HG03432 (cell line): ENCODE data around the gene SHB.
"Not testable (repeated sequence)": the region's sequence is repeated elsewhere in the genome, so short reads cannot be mapped to it uniquely, and the experiment has no call there.

ENCODE experiments used
- ATAC-seq: cut with Tn5 transposase; IDR thresholded peaks from one replicate; pipeline ENCODE4 v1.9.1; 2021; ENCODE audit warnings: mild to moderate bottlenecking, moderate library complexity; ENCODE audit not compliant: unreplicated experiment

The SHB gene

DNA sequence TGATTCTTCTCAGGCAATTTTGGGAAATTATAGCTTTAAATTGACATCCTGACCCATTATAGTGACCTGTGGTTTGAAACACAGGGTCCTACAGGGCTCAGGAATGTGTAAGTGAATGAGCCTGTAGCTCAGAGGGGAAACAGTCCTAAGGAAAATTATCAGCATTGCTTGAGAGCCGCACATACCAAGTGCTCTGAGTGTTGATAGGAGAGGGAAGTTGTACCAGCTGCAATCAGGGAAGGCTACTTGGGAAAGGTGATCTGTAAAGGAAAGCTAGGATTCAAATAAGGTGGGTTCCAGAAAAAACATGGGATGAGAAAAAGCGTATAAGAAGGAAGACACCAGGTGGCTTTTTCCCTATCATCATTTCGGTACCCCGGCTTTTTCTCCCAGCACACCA, 160.7 kb downstream of the SHB start:
- no peak for ATAC-seq

DNA sequence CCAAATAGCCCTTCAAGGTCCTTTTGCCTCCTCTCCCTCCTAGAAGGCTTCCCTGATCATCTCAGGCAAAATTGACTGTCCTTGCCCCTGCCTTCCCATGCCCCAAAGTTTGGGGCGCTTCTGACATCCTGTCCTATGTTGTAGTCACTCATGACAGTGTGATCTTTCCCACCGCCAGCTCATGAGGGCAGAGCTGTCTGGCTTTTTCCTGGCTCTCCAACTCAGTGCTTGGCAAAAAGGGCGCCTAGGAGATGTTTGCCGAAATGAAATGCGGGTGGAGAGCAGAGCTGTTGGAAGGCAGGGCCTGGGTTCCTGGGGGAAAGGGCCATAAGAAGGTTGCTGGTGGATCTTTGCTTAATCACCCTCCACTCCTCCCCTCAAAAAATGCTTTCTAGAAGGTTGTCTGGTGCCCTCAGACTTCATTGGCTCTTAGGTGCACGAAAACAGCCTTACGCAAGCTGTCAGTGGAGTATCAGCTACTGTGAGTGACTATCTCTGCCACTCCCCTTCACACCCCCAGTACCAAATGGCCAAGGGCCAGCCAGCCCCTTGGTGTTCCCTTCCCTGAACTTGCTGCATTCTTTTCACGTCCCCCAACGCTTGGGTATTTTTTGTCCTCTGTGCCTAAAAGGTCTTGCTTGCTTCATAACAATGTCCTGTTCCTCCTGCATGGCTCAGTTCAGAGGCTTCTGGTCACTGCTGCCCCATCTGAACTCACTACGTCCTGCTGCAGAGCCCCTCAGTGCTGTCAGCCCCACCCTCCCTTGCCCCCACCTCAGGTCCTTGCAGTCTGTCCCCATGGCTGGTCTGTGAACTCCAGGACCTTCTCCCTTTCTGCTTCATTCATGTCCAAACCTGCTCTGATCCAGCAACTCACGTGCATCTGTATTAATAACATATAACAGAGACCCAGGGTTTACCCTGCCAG, 162.5 kb downstream of the SHB start:
- no peak for ATAC-seq

DNA sequence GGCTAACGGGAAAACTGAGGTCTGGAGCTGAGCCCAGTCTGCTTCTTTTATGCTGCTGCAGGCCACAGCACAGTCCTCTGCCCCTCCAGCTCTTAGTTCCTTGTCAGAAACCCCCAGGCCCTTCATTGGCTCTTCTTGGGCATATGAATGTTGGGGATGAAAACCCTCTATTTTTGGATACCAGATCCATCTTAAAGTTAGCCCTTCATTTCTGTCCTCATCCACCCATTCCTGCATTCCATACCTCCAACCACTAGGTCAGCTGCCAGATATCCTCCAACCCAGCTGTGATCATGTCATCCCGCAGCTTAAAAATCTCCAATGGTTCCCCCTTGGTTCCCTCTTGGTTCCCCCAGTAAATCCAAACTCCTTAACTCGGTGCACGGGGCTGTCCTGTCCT, 163.3 kb downstream of the SHB start:
- no peak for ATAC-seq

DNA sequence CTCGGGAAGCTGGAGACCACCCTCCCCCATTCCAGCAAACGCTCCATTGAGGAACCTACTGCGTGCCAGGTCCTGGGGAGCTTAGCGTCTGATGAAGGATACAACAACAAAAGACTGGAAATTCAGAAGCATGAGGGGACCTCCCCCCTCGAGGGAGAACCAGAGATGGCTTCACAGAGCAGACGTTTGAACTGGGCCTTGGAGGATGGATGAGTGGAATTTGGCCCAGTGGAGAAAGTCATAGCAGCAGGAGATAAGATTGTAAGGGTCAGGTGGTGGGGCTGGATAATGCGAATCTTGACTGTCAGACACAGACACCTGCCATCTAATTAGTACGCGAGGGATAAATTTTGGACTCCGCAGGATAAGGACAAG, 163.9 kb downstream of the SHB start:
- ATAC-seq, result no peak

DNA sequence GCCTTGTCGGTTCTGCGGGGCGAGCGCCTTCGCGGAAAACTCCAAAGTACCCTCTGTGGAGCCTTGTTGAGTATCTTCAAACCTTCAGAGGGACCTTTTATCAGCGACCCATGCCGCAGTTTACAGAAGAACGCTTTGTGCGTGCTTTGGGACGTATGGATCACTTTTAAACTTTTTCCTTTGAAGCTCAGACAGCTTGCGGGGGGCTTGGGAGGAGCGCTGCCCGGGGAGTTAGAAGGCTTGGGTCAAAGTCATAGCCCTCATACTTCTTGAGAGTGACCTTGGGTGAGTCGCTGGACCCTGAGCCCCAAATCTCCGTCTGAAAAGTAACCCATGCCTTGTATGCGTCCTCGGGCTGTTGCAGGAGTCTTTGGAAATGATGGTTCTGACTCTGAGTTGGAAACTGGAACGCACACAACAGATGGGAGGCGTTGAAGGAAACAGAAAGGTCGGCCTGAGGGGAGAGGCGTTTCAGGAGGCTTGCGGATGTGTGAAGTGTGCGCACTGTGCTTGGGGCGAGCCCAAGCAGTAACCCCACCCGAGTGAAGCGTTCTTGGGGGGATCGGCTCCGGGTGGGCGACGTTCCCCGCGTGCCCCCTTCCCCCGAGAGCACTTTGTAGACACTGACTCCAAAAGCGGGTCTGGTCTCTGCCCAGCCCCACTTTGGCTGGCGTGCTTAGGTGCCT, 164.4 kb downstream of the SHB start:
- ATAC-seq, result no peak

DNA sequence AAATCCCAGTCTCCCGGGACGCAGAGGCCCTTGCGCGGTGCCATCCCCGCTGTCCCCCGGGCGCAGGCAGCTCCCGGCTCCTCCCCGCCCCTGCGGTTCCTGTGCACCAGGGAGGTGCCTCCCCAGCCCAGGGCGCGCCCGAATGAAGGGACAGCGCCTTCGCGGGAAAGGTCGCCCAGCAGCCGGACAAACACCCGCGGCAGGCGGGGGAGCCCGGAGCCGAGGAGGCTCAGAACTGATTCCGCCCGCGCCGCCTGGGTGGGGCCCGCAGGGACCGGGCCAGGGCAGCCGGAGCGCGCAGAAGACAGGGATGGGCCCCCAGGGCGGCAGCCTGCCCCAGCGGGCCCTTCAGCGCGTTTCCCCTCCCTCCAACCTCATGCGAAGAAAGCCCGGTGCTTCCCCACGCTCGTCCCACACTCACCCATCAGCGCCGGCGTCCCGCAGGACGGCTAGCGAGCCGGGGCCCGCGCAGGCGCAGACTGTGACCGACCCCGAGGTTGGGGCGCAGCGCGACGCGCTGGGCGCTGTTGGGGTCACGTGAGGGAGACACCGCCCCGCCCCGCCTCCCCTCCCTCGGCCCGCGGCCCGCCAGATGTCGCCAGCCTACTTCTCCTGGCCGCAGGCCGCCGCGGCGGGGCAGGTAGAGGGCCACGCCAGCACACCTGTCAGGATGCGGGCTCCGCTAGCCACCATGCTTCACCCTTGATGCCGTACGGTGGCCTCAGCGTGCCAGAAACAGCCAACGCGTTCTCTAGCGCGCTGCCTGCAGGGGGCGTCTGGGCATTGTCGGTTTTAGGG, 165.2 kb downstream of the SHB start, which contains the start of gene SLC25A51:
Gene SLC25A51, minus strand, starts transcription at position 481 of the 798 bp plus-strand sequence. CDS start 15,577 bp downstream, outside the sequence.
- ATAC-seq, result peak; percentile 87

DNA sequence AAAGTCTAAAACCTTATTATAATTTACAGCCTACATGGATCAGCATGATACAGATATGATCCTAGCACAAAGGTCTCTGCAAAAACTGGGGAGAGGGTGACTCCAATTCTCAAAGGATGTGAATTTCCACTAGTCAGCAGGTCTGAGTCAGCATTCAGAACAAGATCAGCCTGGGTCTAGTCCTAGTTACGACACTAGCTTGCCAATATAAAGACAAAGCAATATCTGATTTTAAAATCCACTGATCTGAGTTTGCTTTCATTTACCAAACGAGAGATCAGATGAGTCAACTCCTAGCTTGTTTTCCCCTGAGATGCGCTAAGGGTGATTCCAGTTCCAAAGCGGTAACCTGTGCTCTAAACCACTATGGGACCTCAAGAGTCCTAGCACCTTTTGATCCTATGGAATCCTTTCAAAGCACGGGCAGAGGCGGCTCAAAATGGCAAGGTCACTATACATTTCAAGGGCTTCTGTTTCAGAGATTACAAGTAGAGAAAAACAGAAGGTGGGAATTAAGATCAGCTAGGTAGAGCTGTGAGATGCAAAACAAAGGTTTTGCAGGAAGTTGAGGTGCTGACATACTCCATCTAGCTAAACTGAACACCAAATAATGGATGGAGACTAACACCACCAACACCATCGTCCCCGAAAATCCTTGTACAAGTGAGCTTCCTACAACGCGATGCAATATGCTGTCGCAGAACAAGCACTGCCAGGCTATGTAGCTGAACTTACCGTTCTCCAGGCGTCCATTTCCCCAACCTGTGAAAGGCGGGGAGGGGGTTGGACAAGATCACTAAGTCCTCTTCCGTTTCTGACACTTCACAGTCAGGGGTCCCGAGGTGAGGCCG, 166.0 kb downstream of the SHB start:
- peak; percentile 10 for ATAC-seq

DNA sequence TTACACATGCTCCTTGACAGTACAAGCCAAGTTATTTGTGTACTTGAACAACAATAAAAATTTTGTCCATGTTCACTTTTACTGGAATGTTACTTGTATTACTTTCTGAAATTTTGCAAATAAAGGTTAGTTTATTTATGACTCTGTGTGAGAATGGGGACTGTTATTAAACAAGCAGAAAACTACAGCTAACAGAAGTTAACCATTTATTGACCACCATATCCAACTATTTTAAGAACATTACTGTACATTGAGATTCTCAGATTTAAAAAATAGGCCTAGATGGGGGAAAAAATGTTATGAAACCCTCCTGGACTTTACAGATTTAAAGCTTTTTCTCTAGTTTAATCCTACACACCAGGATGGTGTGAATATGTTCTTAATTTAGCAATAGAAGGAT, 166.9 kb downstream of the SHB start:
- ATAC-seq, result no peak

DNA sequence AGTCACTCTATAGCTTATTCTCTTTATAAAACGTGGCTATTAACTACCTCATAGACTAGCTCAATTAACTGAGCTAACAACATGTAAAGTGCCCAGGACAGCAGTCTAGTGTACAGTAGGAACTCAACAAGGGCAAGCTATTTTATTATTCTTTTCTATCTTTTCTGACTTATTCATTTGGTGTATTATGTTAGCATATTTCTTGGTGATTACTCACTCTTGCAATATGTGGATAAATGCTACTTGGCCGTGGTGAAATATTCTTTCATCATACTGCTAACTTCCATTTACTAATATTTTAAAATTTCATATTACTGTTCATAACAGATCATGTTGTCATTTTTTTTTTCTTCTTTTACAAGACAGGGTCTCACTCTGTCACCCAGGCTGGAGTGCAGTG, 170.0 kb downstream of the SHB start:
- no peak for ATAC-seq

DNA sequence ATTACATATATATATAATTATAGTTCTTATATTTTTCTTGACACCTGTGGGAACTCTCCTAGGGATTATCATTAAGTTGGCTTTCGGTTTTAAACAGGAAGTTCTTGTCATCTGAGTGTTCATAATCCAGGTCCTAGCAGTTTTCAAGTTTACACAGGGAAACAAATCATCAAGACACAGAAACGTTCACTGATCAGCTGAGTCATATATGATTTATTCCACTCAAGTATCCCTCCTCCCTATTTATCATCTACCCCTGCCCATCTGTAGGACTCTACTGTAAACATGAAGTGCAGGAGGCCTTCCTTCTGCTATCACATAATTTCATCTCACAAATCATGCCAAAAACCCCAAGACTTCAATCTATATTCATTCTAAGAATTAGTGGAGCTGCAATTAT, 171.4 kb downstream of the SHB start:
- ATAC-seq, result no peak

DNA sequence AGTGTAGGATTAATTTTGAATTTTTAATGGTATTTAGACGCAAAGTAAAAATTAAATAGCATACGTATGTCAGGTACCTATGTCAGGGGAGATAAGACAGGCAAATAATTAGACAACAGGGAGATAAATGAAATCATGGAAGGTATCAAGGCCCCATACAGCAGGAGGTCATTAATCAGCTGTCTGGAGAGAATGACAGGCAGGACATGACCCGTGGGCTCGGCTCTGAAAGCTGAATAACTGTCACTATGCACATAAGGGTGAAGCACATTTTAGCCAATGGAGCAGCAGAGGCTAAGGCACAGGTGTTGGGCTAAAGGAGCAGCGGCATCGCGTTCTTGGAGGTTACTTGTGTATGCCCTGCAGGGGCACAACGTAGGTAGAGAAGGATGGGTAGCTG, 177.0 kb downstream of the SHB start:
- no peak for ATAC-seq

DNA sequence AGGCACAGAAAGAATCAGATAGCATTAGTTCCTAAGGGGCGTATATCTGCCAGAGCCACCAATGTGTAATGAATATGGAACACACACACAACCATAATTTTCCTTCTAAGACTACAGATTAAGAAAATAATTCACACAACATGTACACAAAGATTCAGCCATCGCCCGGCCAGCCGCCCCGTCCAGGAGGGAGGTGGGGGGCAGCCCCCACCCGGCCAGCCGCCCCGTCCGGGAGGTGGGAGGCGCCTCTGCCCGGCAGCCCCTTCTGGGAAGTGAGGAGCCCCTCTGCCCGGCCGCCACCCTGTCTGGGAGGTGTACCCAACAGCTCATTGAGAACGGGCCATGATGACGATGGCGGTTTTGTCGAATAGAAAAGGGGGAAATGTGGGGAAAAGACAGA, 178.0 kb downstream of the SHB start:
- ATAC-seq, result not testable (repeated sequence)

DNA sequence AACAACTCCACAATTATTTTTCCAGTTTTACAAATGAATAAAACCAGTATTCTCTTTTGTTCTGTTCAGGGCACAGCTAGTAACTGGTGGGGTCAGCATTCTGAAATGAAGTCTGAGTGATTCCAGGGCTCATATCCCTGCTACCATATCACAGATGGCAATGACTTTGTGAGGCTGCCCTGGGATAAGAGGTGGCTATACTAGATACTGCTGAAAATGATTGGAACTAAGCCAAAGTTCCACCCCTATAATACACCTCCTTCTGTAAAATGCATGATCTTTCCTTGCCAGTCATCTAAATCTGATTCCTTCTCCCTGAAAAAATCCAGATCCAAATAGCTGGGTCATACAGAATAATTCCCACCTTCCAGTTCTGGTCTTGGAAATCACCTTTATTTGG, 179.5 kb downstream of the SHB start:
- no peak for ATAC-seq

DNA sequence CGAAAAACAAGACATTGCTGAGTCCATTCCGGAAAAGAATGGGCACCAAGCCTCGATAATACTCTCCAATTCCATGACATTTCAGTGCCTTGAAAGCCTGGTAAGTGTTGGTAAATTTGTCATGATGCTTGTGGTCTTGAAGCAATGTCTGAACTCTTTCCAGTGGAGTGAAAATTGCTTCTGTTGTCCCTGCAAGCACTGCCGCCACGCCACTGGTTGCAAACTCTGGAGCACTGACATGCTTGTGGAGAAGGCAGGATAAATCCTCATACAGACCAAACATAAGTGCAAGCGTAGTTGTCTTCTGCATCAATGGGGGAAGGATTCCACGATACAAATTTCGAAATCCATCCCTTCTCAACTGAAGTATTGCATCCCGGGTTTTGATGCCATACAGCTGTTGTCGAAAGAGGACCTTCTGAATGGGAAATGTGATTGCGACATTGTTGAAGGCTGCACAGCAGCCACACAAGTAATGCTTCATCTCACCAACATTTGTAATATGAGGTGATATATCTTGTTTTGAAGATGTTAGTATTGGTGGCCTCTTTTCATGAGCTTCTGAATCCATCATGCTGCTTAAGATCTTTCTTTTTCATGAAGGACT, 180.9 kb downstream of the SHB start:
- not testable (repeated sequence) for ATAC-seq

DNA sequence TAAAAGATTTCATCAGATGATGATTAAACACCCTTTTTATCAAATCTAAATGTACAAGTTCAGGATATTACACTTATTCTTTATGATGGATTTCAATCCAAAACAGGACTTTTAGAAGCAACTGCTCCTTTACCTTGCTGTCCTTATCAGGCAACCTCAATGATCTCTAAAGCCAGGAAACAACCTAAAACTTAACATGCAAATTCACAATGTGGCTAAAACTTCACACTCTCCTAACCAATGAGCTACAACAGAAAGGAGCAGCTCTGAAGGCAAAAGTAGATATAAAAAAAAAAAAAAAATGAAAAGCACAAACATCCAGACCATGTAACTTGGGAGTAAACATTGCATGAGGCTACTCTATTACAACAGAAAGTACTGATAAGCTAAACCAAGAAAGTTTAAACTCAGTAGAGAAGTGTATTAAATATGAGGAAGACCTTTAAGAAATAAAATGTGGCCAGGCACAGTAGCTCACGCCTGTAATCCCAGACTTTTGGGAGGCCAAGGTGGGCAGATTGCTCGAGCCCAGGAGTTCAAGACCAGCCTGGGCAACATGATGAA, 188.0 kb downstream of the SHB start:
- no peak for ATAC-seq

DNA sequence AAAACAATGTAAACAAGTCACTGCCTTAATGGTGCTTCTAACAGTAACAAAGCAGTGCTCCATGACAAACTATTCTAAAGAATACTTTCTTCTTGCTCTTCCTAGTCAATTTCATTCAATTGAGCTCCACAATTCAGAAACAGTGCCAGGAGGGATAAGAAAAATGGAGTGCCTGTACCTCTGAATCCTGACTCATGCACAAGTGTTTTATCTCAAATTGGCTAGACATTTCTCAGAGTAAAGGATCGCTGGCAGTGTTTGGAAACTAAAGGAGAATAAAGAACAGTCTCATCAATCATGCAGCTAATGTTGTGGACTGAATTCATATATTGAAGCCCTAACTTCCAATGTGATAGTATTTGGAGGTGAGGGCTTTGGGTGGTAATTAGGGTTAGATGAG, 192.7 kb downstream of the SHB start:
- ATAC-seq, result no peak

DNA sequence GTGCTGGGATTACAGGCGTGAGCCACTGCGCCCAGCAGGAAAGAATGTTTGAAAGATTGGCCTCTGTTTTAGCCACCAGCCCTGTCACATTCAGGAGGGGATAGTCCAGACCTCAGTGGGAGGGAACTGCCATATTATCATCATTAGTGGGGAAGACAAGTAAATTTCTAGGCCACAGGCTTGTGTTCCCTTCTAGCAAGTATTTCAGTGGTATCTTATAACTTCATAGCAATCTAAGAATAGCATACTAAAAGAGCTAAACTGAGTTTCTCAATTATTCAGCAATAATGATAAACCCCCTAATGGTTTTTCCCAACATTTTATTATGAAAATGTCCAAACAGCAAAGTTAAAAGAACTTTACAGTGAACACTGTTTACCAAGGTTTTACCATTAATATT, 195.1 kb downstream of the SHB start:
- no peak for ATAC-seq

DNA sequence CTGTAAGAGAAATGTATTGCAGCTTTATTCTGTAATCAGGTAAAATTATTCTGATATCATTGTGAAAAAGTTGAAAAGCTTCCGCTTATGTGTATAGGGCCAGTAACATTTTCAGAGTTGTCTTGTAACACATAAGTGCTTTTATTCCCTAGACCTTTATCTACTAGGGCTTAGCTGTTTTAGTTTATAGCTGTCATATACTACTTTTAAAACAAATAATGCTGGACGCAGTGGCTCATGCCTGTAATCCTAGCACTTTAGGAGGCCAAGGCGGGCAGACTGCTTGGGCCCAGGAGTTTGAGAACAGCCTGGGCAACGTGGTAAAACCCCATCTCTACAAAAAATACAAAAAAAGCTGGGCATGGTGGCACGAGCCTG, 198.2 kb downstream of the SHB start:
- no peak for ATAC-seq

DNA sequence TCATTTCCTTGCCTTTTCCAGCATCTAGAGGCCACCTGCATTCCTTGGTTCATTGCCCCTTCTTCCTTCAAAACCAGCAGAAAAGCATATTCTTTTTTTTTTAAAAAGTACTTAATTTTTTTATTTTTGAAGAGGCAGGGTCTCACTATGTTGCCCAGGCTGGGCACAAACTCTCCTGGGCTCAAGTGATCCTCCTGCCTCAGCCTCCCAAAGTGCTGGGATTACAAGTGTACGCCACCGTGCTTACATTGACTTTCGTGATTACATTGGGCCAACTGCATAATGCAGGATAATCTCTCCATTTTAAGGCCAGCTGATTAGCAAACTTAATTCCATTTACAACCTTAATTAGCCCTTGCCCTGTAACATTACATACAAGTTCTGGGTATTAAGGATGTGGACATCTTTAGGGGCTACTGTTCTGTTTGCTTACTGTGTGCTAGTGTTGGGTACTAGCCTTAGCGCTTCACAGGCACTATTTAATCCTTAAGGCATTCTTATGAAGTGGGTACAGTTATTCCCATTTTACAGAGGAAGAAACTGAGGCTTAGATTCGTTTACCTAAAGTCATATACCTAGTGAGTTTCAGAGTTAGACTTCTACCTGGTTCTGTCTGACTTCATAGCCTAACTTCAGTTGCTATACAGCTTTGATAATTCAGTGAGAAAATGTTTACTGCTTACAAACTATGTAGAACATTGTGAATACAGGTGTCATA, 198.8 kb downstream of the SHB start:
- no peak for ATAC-seq
